ENCODE measurements around the gene LGALS7. TPM values are rescaled to one million over a fixed set of nuclear protein-coding genes. Genes with fewer than 3 reads are reported as not detected.
"Not testable (repeated sequence)": the region's sequence is repeated elsewhere in the genome, so short reads cannot be mapped to it uniquely, and the experiment has no call there.

LGALS7 gene
- total RNA-seq, 1 experiment from 2014 or later = 2.1 TPM

DNA sequence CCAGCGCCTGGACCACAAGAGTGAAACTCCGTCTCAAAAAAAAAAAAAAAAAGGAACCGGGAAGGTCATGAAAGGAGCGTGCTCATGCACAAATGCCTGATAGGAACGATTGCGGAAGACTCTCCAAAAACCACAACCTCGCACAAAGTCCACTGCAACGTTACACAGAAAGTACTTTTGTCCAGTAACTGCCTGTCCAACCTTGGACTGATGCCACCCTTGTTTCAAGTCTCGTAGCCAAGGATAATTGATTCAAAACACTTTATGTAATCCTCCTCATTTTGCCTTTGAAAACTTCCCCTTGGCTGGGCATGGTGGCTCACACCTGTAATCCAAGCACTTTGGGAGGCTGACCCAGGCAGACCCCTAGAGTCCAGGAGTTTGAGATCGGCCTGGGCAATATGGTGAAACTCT, 13.7 kb downstream of the LGALS7 start:
- POLR2A ChIA-PET (ENCODE audit: unreplicated experiment) = no interaction called here
- no peak for DNase-seq
- no peaks in the 10 kb centered on the region for H3K79me2 ChIP-seq (ENCODE audit: low read depth)
- no peaks in the 10 kb centered on the region for H3K27me3 ChIP-seq (ENCODE audit: insufficient read depth, low read depth)
- CTCF ChIA-PET = no interaction called here
- intact Hi-C loops (cut with micrococcal nuclease; ENCODE audit: unreplicated experiment) = no loop called here
- H3K9me2 ChIP-seq (ENCODE audit: insufficient read depth) = no peaks in the 10 kb centered on the region
- no TSS peak for BruUV-seq (replicated peaks)
- H4K20me1 ChIP-seq (ENCODE audit: insufficient read depth) = no peaks in the 10 kb centered on the region
- H3K4me2 ChIP-seq = no peak overlapping the region
- H3K4me3 ChIP-seq = no peak overlapping the region
- no peak for TF ChIP-seq EZH2 (IDR thresholded peaks at IDR 0.05; ENCODE audit: low read depth)
- TF ChIP-seq CTCF (conservative IDR thresholded peaks at IDR 0.05) = no peak
- no peak overlapping the region for H2AFZ ChIP-seq
- no peaks in the 10 kb centered on the region for H3F3A ChIP-seq (ENCODE audit: insufficient read depth, low read depth)
- H3K4me1 ChIP-seq (replicated peaks; ENCODE audit: insufficient read depth) = no peaks in the 10 kb centered on the region
- H3K36me3 ChIP-seq (ENCODE audit: low read depth) = no peaks in the 10 kb centered on the region
- H3K27ac ChIP-seq = no peak overlapping the region
- H3K9me3 ChIP-seq (ENCODE audit: insufficient read depth, low read depth) = no peaks in the 10 kb centered on the region

DNA sequence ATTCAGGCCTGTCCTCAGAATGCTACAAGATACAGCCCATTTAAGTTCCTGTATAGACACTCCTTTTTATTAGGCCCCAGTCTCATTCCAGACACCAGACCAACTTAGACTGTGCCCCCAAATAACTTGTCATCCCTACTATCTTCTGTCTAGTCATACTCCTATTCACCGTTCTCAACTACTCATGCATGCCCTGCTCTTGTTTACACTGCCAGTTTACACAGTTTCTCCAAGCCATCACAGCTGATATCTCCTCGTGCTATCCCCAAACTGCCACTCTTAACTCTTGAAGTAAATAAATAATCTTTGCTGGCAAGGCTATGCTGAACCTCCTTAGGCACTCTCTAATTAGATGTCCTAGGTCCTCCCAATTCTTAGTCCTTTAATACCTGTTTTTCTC, 19.1 kb downstream of the LGALS7 start:
- H3K9me2 ChIP-seq (ENCODE audit: insufficient read depth); H3K27me3 ChIP-seq (ENCODE audit: insufficient read depth, low read depth); H3K79me2 ChIP-seq (ENCODE audit: low read depth); H3K27ac ChIP-seq; intact Hi-C loops (cut with micrococcal nuclease; ENCODE audit: unreplicated experiment); DNase-seq; H3K36me3 ChIP-seq (ENCODE audit: low read depth); H3K9me3 ChIP-seq (ENCODE audit: insufficient read depth, low read depth); CTCF ChIA-PET; H3K4me3 ChIP-seq; H3K4me1 ChIP-seq (replicated peaks; ENCODE audit: insufficient read depth); POLR2A ChIA-PET (ENCODE audit: unreplicated experiment); H4K20me1 ChIP-seq (ENCODE audit: insufficient read depth); H3K4me2 ChIP-seq; H3F3A ChIP-seq (ENCODE audit: insufficient read depth, low read depth); H2AFZ ChIP-seq; BruUV-seq (replicated peaks): not testable (repeated sequence)

GRCh38 chr19:38753783-38754182, 19.5 kb downstream of the LGALS7 start:
- H3K27me3 ChIP-seq (ENCODE audit: insufficient read depth, low read depth); H3K4me2 ChIP-seq; H3K4me1 ChIP-seq (replicated peaks; ENCODE audit: insufficient read depth); DNase-seq; H3K36me3 ChIP-seq (ENCODE audit: low read depth); intact Hi-C loops (cut with micrococcal nuclease; ENCODE audit: unreplicated experiment); H2AFZ ChIP-seq; H3K79me2 ChIP-seq (ENCODE audit: low read depth); H3F3A ChIP-seq (ENCODE audit: insufficient read depth, low read depth); POLR2A ChIA-PET (ENCODE audit: unreplicated experiment); H3K9me2 ChIP-seq (ENCODE audit: insufficient read depth); BruUV-seq (replicated peaks); H4K20me1 ChIP-seq (ENCODE audit: insufficient read depth); H3K4me3 ChIP-seq; CTCF ChIA-PET; H3K9me3 ChIP-seq (ENCODE audit: insufficient read depth, low read depth); H3K27ac ChIP-seq: not testable (repeated sequence)

- intact Hi-C loops (cut with micrococcal nuclease; ENCODE audit: unreplicated experiment) = no loop called here
- TF ChIP-seq CTCF (conservative IDR thresholded peaks at IDR 0.05) (no peak), EZH2 (IDR thresholded peaks at IDR 0.05; ENCODE audit: low read depth) (no peak)
- no peaks in the 10 kb centered on the region for H3K4me1 ChIP-seq (replicated peaks; ENCODE audit: insufficient read depth)
- no peak overlapping the region for H2AFZ ChIP-seq
- no peaks in the 10 kb centered on the region for H3K9me2 ChIP-seq (ENCODE audit: insufficient read depth)
- no peaks in the 10 kb centered on the region for H3K9me3 ChIP-seq (ENCODE audit: insufficient read depth, low read depth)
- H3K27me3 ChIP-seq (ENCODE audit: insufficient read depth, low read depth) = no peaks in the 10 kb centered on the region
- peaks cover 5% of the 10 kb centered on the region; the same call in 1 of the 2 replicates for H3F3A ChIP-seq (ENCODE audit: insufficient read depth, low read depth)
- no peak overlapping the region for H3K27ac ChIP-seq
- H3K4me2 ChIP-seq = no peak overlapping the region
- H3K4me3 ChIP-seq = no peak overlapping the region
- H3K36me3 ChIP-seq (ENCODE audit: low read depth) = no peaks in the 10 kb centered on the region
- no peaks in the 10 kb centered on the region for H3K79me2 ChIP-seq (ENCODE audit: low read depth)
- BruUV-seq (replicated peaks) = no TSS peak
- POLR2A ChIA-PET (ENCODE audit: unreplicated experiment) = interaction anchor here (0.6 kb wide), 1 partner anchor 86 kb away, joined by 5 read pairs; the partner anchor contains the start of gene ECH1
- CTCF ChIA-PET = no interaction called here
- no peaks in the 10 kb centered on the region for H4K20me1 ChIP-seq (ENCODE audit: insufficient read depth)
- DNase-seq = no peak
Observed at GRCh38 chr19:38745316-38745715, 28.0 kb downstream of the LGALS7 start.
